SU-DHL-6 (cell line): ENCODE measurements around the gene OR52E5.

Experiments
- H2AFZ ChIP-seq: fragments of 200-600 bp; sonication (generic); 2 replicates; pipeline ENCODE4 v1.6.1; 2014; ENCODE audit warnings: low read depth, mild to moderate bottlenecking, moderate library complexity, mixed read lengths, antibody characterized with exemption, low read length; ENCODE audit not compliant: severe bottlenecking
- H3F3A ChIP-seq: fragments of 200-600 bp; shearing (Covaris generic); 2 replicates; pipeline ENCODE4 v1.6.0; 2016; ENCODE audit warnings: antibody characterized with exemption, mild to moderate bottlenecking; ENCODE audit not compliant: insufficient read depth
- H3K27ac ChIP-seq: fragments of 200-600 bp; sonication (generic); 2 replicates; pipeline ENCODE4 v1.5.1; 2016; ENCODE audit warnings: low read depth, mild to moderate bottlenecking, low read length, moderate library complexity, mixed read lengths
- H3K27me3 ChIP-seq: fragments of 200-600 bp; sonication (generic), shearing (Covaris generic); 2 replicates; pipeline ENCODE4 v1.6.0; 2014; ENCODE audit warnings: mild to moderate bottlenecking, low read length
- H3K36me3 ChIP-seq: fragments of 200-600 bp; sonication (generic); 2 replicates; pipeline ENCODE4 v1.6.1; 2014; ENCODE audit warnings: mild to moderate bottlenecking, low read length, mixed read lengths
- H3K4me2 ChIP-seq: fragments of 300-600, 200-600 bp; shearing (Covaris generic), sonication (generic); 2 replicates; pipeline ENCODE4 v1.6.0; 2014; ENCODE audit warnings: low read length, low read depth, mild to moderate bottlenecking; ENCODE audit not compliant: poor library complexity, severe bottlenecking
- H3K4me3 ChIP-seq: fragments of 200-600 bp; sonication (generic); 2 replicates; pipeline ENCODE4 v1.5.1; 2014; ENCODE audit warnings: antibody characterized with exemption, low read length, mild to moderate bottlenecking, mixed read lengths; ENCODE audit not compliant: insufficient read depth, poor library complexity, severe bottlenecking
- H3K79me2 ChIP-seq: fragments of 200-600 bp; sonication (generic); 2 replicates; pipeline ENCODE4 v1.6.1; 2014; ENCODE audit warnings: mild to moderate bottlenecking, low read length, moderate library complexity; ENCODE audit not compliant: insufficient read depth
- H3K9ac ChIP-seq: fragments of 200-600 bp; sonication (generic); 2 replicates; pipeline ENCODE4 v1.7.0; 2014; ENCODE audit warnings: mild to moderate bottlenecking, low read length
- H3K9me2 ChIP-seq: fragments of 200-600 bp; sonication (generic); replicated peaks from 2 replicates; pipeline ENCODE4 v1.6.1; 2014; ENCODE audit warnings: low read length; ENCODE audit not compliant: insufficient read depth
- H3K9me3 ChIP-seq: fragments of 200-600 bp; sonication (generic); 2 replicates; pipeline ENCODE4 v1.6.1; 2014; ENCODE audit warnings: low read length, mixed read lengths; ENCODE audit not compliant: insufficient read depth
- H4K20me1 ChIP-seq: fragments of 200-600 bp; sonication (generic); 2 replicates; pipeline ENCODE4 v1.6.1; 2014; ENCODE audit warnings: low read depth, mild to moderate bottlenecking, antibody characterized with exemption, low read length, moderate library complexity, mixed read lengths
- CTCF ChIP-seq: fragments of 200-600 bp; sonication (generic); IDR thresholded peaks from one replicate; pipeline ENCODE4 v1.5.1; 2017; ENCODE audit warnings: antibody characterized with exemption, mild to moderate bottlenecking, low read length, moderate library complexity; ENCODE audit not compliant: insufficient read depth, poor library complexity, severe bottlenecking
- EZH2phosphoT487 ChIP-seq: fragments of 200-600 bp; sonication (generic), shearing (Covaris generic); conservative IDR thresholded peaks from 2 replicates; pipeline ENCODE4 v1.6.1; 2018; ENCODE audit warnings: mild to moderate bottlenecking, antibody characterized with exemption, low read length, moderate library complexity, mixed read lengths

OR52E5 gene

DNA sequence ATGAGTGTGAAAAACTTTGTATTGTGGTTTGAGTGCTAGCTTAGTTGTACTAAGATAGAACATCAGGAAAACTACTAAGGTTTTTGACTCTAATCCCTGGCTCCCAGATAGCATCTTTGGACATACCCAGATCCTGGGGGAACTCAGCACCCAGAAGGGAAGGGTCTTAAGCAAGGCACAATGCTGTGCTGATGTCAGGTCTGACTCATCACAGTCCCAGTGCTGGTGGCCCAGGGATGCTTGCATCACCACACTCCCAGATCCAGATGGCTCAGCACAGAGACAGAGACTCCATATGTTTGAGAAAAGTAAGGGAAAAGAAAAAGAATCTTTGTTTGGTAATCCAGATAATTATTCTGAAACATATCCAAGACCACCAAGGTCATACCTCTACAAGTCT lies 30.8 kb downstream of the OR52E5 start:
- H3K27ac ChIP-seq, result no peak overlapping the region
- no peaks in the 10 kb centered on the region for H3K9me2 ChIP-seq
- no peak overlapping the region for H3K4me3 ChIP-seq
- H3K9ac ChIP-seq, result no peak overlapping the region
- H3F3A ChIP-seq, result no peaks in the 10 kb centered on the region
- no peaks in the 10 kb centered on the region for H3K36me3 ChIP-seq
- H4K20me1 ChIP-seq, result no peaks in the 10 kb centered on the region
- H3K79me2 ChIP-seq, result no peaks in the 10 kb centered on the region
- H3K9me3 ChIP-seq, result no peaks in the 10 kb centered on the region
- H2AFZ ChIP-seq, result no peak overlapping the region
- TF ChIP-seq CTCF (no peak), EZH2phosphoT487 (no peak)
- no peaks in the 10 kb centered on the region for H3K27me3 ChIP-seq
- no peak overlapping the region for H3K4me2 ChIP-seq

- Histone ChIP-seq H3K36me3 (no peaks in the 10 kb centered on the region), H3K27me3 (no peaks in the 10 kb centered on the region), H2AFZ (no peak overlapping the region), H3K79me2 (no peaks in the 10 kb centered on the region), H3K9me2 (no peaks in the 10 kb centered on the region), H3K9me3 (no peaks in the 10 kb centered on the region), H3F3A (no peaks in the 10 kb centered on the region), H4K20me1 (no peaks in the 10 kb centered on the region), H3K4me3 (no peak overlapping the region), H3K9ac (no peak overlapping the region), H3K4me2 (no peak overlapping the region), H3K27ac (no peak overlapping the region)
- TF ChIP-seq EZH2phosphoT487, result no peak
- no peak for TF ChIP-seq CTCF
Measured at GRCh38 chr11:5928271-5928670, 35.3 kb downstream of the OR52E5 start.

DNA sequence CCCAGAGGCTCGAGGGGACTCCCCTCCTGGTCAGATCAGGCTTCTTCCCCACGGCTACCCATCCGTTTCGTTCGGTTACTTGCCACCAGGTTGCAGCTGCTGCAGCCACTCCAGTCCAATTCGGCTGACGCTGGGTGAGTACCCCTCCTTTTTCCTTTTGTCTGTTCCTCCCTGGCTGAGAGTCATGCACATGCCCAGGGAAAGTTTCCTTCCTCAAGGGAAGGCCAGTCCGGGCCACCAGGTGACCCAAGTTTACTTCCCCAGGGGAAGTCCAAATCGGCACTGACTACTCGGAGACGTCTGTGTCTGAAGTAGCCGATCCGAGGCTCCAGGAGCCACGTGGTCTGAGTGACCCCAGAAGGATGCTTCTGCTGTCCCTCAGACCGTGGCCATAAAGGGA lies 35.8 kb downstream of the OR52E5 start:
- no peaks in the 10 kb centered on the region for H3F3A ChIP-seq
- H3K4me2 ChIP-seq, result no peak overlapping the region
- TF ChIP-seq CTCF (no peak), EZH2phosphoT487 (no peak)
- H3K9ac ChIP-seq, result no peak overlapping the region
- H3K9me3 ChIP-seq, result no peaks in the 10 kb centered on the region
- H3K27ac ChIP-seq, result no peak overlapping the region
- H3K27me3 ChIP-seq, result no peaks in the 10 kb centered on the region
- no peaks in the 10 kb centered on the region for H3K36me3 ChIP-seq
- H2AFZ ChIP-seq, result no peak overlapping the region
- H4K20me1 ChIP-seq, result no peaks in the 10 kb centered on the region
- H3K9me2 ChIP-seq, result no peaks in the 10 kb centered on the region
- no peaks in the 10 kb centered on the region for H3K79me2 ChIP-seq
- H3K4me3 ChIP-seq, result no peak overlapping the region
